BJ (cell line): ENCODE data around the gene DIAPH1. TPM values are rescaled to one million over a fixed set of nuclear protein-coding genes. Genes with fewer than 3 reads are reported as not detected.

ENCODE experiments used
- CTCF ChIA-PET: fragments of 350-600 bp; formaldehyde crosslinking; extraction: SDS; loops from one replicate; lab custom pipeline; 2021; ENCODE audit warnings: antibody characterized with exemption, inconsistent platforms; lab: Yijun Ruan, JAX
- POLR2A ChIA-PET: fragments of 300-600 bp; sonication (Branson Sonifier 250); formaldehyde crosslinking; extraction: SDS; loops from one replicate; lab custom pipeline; 2021; ENCODE audit warnings: antibody characterized with exemption; lab: Charles Lee
- DNase-seq: peaks from one replicate; pipeline ENCODE4 v3.0.0-alpha.2; 2011; ENCODE audit warnings: low read depth
- H3K27me3 ChIP-seq: 2 replicates; pipeline ENCODE4 v1.6.0; 2011; ENCODE audit warnings: low read length; ENCODE audit not compliant: control insufficient read depth, insufficient read depth
- H3K36me3 ChIP-seq: 2 replicates; pipeline ENCODE4 v1.5.1; 2011; ENCODE audit warnings: low read length; ENCODE audit not compliant: control insufficient read depth, insufficient read depth
- H3K4me3 ChIP-seq: 2 replicates; pipeline ENCODE4 v1.5.1; 2011; ENCODE audit warnings: low read depth, mild to moderate bottlenecking, control low read depth, low read length
- CTCF ChIP-seq: IDR thresholded peaks from 2 replicates; pipeline ENCODE4 v1.5.1; 2011; ENCODE audit warnings: low read depth, mild to moderate bottlenecking, control low read depth, inconsistent platforms, low read length, moderate library complexity; ENCODE audit not compliant: insufficient read depth
- polyA plus RNA-seq: library from polyadenylated mRNA; depleted of rRNA; stranded (reverse); fragments of >200 nt; gene quantifications from 2 replicates; pipeline ENCODE4 v1.2.3, GENCODE V29; 2011

DIAPH1 gene
- polyA plus RNA-seq, 1 experiment, result 36.6 TPM

- TF ChIP-seq CTCF, result no peak
- DNase-seq, result no peak
- Histone ChIP-seq H3K36me3 (peaks cover 15% of the 10 kb centered on the region), H3K4me3 (no peak overlapping the region), H3K27me3 (no peaks in the 10 kb centered on the region)
- ChIA-PET CTCF (interaction anchor here (1.1 kb wide), 1 partner anchor 21 kb away, joined by 3 read pairs; no protein-coding TSS in a partner anchor), POLR2A (no interaction called here)
Observed at GRCh38 chr5:141490771-141491170, 128.0 kb downstream of the DIAPH1 start.

- H3K4me3 ChIP-seq, result no peak overlapping the region
- peaks cover 17% of the 10 kb centered on the region for H3K36me3 ChIP-seq
- ChIA-PET CTCF (interaction anchor here (1.1 to 2.0 kb wide), 2 partner anchors 22 to 34 kb away, joined by 3 to 9 read pairs; no protein-coding TSS in a partner anchor), POLR2A (interaction anchor here (0.6 kb wide), 1 partner anchor 31 kb away, joined by 4 read pairs; no protein-coding TSS in a partner anchor)
- DNase-seq, result no peak
- no peak for TF ChIP-seq CTCF
- H3K27me3 ChIP-seq, result no peaks in the 10 kb centered on the region
Observed at GRCh38 chr5:141490271-141490670, 128.5 kb downstream of the DIAPH1 start.

- Histone ChIP-seq H3K36me3 (peaks cover 17% of the 10 kb centered on the region), H3K4me3 (no peak overlapping the region), H3K27me3 (no peaks in the 10 kb centered on the region)
- TF ChIP-seq CTCF, result no peak
- CTCF ChIA-PET, result interaction anchor here (1.1 to 2.0 kb wide), 7 partner anchors 11 to 69 kb away, joined by 3 to 11 read pairs (median 6); partner anchors contain the start of gene PCDHGA11
- DNase-seq, result no peak
- POLR2A ChIA-PET, result interaction anchor here (0.6 kb wide), 1 partner anchor 32 kb away, joined by 4 read pairs; no protein-coding TSS in a partner anchor
Observed at GRCh38 chr5:141489841-141490240, 129.0 kb downstream of the DIAPH1 start.

- Histone ChIP-seq H3K4me3 (no peak within 1 kb of the TSS), H3K36me3 (peaks cover 17% of the 10 kb centered on the region), H3K27me3 (no peaks in the 10 kb centered on the region)
- no peak for DNase-seq
- no peak for TF ChIP-seq CTCF
- ChIA-PET POLR2A (interaction anchor here (0.5 to 1.0 kb wide), 5 partner anchors 10 to 83 kb away, joined by 3 to 7 read pairs (median 4); partner anchors contain the start of gene PCDHGC3), CTCF (interaction anchor here (0.9 to 2.0 kb wide), 8 partner anchors 11 to 75 kb away, joined by 3 to 11 read pairs (median 5); partner anchors contain the start of genes PCDHGA11 and PCDHGC3)
Observed at GRCh38 chr5:141488591-141489561, 129.9 kb downstream of the DIAPH1 start, which contains the start of gene PCDHGC5. TSS of gene PCDHGC5 (plus strand) at chr5:141489081. CDS start at chr5:141489241, 160 bp downstream.

- H3K36me3 ChIP-seq, result peaks cover 14% of the 10 kb centered on the region
- H3K27me3 ChIP-seq, result no peaks in the 10 kb centered on the region
- TF ChIP-seq CTCF, result no peak
- POLR2A ChIA-PET, result interaction anchor here (0.6 kb wide), 1 partner anchor 74 kb away, joined by 4 read pairs; no protein-coding TSS in a partner anchor
- no peak overlapping the region for H3K4me3 ChIP-seq
- no peak for DNase-seq
- CTCF ChIA-PET, result interaction anchor here (1.0 to 2.2 kb wide), 5 partner anchors 9 to 74 kb away, joined by 3 to 7 read pairs (median 3); partner anchors contain the start of gene PCDHGC3
Observed at GRCh38 chr5:141487131-141487530, 131.7 kb downstream of the DIAPH1 start.
